ENCODE data around the gene NTSR1.

GRCh38 chr20:62759981-62760431 is 51.4 kb downstream of the NTSR1 start:
- TF ChIP-seq CTCF (IDR thresholded peaks at IDR 0.05), result no peak
- no peak for TF ChIP-seq POLR2A (IDR thresholded peaks at IDR 0.05)
- TF ChIP-seq EP300 (IDR thresholded peaks at IDR 0.05; ENCODE audit: low read depth), result no peak
